ENCODE data around the gene SPEF2.

SPEF2 gene

DNA sequence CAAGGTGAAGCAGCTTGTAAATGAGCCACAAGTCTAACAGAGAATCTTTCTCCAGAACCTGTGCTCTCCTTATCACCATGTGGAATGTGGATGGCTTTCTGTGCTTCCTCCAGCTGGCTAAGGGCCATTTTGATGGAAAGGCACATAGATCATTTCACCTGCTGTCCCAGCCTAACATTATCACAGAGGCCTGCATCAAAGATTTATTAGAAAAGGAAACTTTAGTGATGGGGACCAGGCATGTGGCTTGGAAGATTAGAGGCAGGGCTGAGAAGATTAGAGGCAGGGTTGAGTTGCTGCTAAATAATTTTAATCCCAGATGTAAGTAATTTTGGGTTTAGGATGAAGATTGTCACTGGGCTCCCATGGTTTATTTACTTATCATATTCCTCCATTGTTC, 6.3 kb downstream of the SPEF2 start:
- H3K4me1 ChIP-seq (ENCODE audit: insufficient read depth, low read length) = no peaks in the 10 kb centered on the region

DNA sequence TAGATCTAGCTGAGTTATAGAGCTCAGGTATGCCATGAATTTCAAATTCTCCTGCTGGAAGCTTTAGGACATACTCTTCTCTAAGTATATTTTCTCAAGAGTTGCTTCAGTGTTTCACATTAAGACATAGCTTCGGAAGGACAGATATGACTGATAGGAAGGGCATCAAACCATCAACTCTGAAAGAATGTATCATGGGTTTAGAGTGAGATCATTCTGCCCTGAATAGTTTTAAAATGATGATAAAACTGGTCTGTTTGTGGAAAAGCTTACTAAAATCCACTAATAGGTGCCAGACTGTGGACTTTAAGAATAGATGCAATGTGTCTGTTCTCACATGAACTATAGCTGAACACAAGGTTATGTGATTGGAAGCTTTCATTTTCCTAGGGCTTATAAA, 8.4 kb downstream of the SPEF2 start:
- WGBS = 91% methylated on average over 1 of the region's 1 CpG
- H3K27ac ChIP-seq (ENCODE audit: low read depth, low read length) = no peak overlapping the region
- H3K36me3 ChIP-seq (ENCODE audit: insufficient read depth, low read length) = no peaks in the 10 kb centered on the region
- H3K27me3 ChIP-seq (ENCODE audit: insufficient read depth, low read length) = peaks cover 9% of the 10 kb centered on the region; the same call in 1 of the 2 replicates
- H3K9ac ChIP-seq (ENCODE audit: low read depth, low read length) = no peak overlapping the region
- no peaks in the 10 kb centered on the region for H3K4me1 ChIP-seq (ENCODE audit: insufficient read depth, low read length)
- no peak overlapping the region for H3K4me3 ChIP-seq (ENCODE audit: low read length)
- H3K9me3 ChIP-seq (ENCODE audit: insufficient read depth, low read depth, low read length) = no peaks in the 10 kb centered on the region

More for the DNA sequence above, 6.3 kb downstream of the SPEF2 start:
- H3K36me3 ChIP-seq (ENCODE audit: insufficient read depth, low read length) = no peaks in the 10 kb centered on the region
- H3K9ac ChIP-seq (ENCODE audit: low read depth, low read length) = no peak overlapping the region
- H3K4me3 ChIP-seq (ENCODE audit: low read length) = no peak overlapping the region
- H3K9me3 ChIP-seq (ENCODE audit: insufficient read depth, low read depth, low read length) = no peaks in the 10 kb centered on the region
- H3K27me3 ChIP-seq (ENCODE audit: insufficient read depth, low read length) = peaks cover 30% of the 10 kb centered on the region
- no peak overlapping the region for H3K27ac ChIP-seq (ENCODE audit: low read depth, low read length)

DNA sequence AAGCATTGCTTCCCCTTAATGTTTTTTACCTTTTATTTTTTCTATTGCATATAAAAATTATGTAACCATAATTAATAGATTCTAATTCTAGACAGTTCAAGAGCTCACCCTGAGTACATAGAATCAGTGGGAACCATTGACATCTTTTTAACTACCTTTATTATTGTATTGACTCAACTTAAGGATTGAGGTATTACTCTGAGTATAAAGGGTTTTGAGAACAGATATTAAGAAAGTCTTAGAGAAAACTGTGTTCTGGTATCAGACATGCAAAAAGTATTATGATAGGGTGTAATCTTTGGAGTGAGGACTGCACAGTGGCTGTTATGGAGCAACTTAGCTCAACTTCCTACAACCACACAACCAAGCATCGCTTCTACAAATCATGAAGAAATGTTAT, 8.9 kb downstream of the SPEF2 start:
- WGBS = 100% methylated on average over 1 of the region's 1 CpG
- H3K27me3 ChIP-seq (ENCODE audit: insufficient read depth, low read length) = peaks cover 7% of the 10 kb centered on the region; the same call in 1 of the 2 replicates
- H3K4me3 ChIP-seq (ENCODE audit: low read length) = no peak overlapping the region
- H3K9me3 ChIP-seq (ENCODE audit: insufficient read depth, low read depth, low read length) = no peaks in the 10 kb centered on the region
- no peaks in the 10 kb centered on the region for H3K36me3 ChIP-seq (ENCODE audit: insufficient read depth, low read length)
- H3K9ac ChIP-seq (ENCODE audit: low read depth, low read length) = no peak overlapping the region
- no peak overlapping the region for H3K27ac ChIP-seq (ENCODE audit: low read depth, low read length)
- H3K4me1 ChIP-seq (ENCODE audit: insufficient read depth, low read length) = no peaks in the 10 kb centered on the region

DNA sequence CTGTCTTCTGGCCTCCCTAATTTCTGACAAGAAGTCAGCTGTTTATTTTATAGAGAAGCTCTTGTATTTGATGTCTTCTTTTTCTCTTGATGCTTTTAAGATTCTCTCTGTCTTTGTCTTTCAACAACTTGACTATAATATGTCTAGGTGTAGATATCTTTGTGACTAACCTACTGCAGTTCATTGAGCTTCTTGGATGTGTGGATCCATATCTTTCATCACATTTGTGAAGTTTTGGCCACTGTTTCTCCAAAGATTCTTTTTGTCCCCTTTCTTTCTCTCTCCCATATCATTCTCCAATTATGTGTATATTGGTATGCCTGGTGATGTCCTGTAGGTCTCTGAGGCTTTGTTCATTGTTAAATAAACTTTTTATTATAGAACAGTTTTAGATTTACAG, 16.7 kb downstream of the SPEF2 start:
- H3K36me3 ChIP-seq (ENCODE audit: insufficient read depth, low read length) = no peaks in the 10 kb centered on the region
- no peaks in the 10 kb centered on the region for H3K9me3 ChIP-seq (ENCODE audit: insufficient read depth, low read depth, low read length)
- no peak overlapping the region for H3K27ac ChIP-seq (ENCODE audit: low read depth, low read length)
- no peak overlapping the region for H3K4me3 ChIP-seq (ENCODE audit: low read length)
- no peak overlapping the region for H3K9ac ChIP-seq (ENCODE audit: low read depth, low read length)
- no peaks in the 10 kb centered on the region for H3K27me3 ChIP-seq (ENCODE audit: insufficient read depth, low read length)
- no peaks in the 10 kb centered on the region for H3K4me1 ChIP-seq (ENCODE audit: insufficient read depth, low read length)

DNA sequence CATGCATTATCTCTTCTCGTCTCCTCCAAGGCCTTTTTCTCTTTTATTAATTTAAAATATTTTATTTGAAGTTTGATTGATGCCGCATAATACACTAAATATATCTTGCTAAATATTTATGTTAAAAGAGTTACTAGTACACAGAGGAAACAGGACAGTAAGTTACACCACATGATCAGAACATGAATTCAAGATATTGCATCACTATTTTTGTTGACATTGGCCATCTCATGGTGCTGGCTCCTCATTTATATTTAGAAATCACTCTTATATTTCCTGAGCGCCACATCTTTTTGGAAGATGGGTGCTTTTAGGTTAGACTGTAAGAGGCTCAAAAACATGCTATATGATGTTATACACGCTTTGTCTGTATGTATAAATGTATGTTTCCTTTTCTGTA, 23.0 kb downstream of the SPEF2 start:
- 100% methylated on average over 2 of the region's 4 CpGs for WGBS
- Histone ChIP-seq H3K4me3 (ENCODE audit: low read length) (no peak overlapping the region), H3K4me1 (ENCODE audit: insufficient read depth, low read length) (no peaks in the 10 kb centered on the region), H3K36me3 (ENCODE audit: insufficient read depth, low read length) (no peaks in the 10 kb centered on the region), H3K9ac (ENCODE audit: low read depth, low read length) (no peak overlapping the region), H3K9me3 (ENCODE audit: insufficient read depth, low read depth, low read length) (no peaks in the 10 kb centered on the region), H3K27ac (ENCODE audit: low read depth, low read length) (no peak overlapping the region), H3K27me3 (ENCODE audit: insufficient read depth, low read length) (no peaks in the 10 kb centered on the region)

DNA sequence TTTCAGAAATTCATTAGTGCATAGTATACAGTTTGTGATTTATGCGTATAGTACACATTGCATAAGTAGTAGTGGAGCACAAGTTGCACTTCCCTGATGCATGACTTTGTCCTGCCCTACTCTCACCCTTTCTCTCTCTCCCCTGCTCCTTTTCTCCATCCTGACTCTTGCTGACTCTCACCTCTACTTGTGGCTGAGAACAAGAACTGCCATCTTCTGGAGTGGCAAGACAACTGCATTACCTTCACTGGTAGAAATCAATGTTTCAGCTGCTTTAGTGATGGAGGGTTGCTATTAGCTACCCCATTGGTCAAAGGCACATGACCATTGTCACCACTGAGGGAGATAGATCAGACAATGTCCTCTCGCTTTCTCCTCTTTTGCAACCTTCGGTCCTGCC, 26.9 kb downstream of the SPEF2 start:
- Histone ChIP-seq H3K9ac (ENCODE audit: low read depth, low read length) (no peak overlapping the region), H3K36me3 (ENCODE audit: insufficient read depth, low read length) (no peaks in the 10 kb centered on the region), H3K27ac (ENCODE audit: low read depth, low read length) (no peak overlapping the region), H3K4me3 (ENCODE audit: low read length) (no peak overlapping the region), H3K9me3 (ENCODE audit: insufficient read depth, low read depth, low read length) (no peaks in the 10 kb centered on the region), H3K27me3 (ENCODE audit: insufficient read depth, low read length) (no peaks in the 10 kb centered on the region), H3K4me1 (ENCODE audit: insufficient read depth, low read length) (no peaks in the 10 kb centered on the region)
- WGBS = 88% methylated on average over 3 of the region's 3 CpGs

DNA sequence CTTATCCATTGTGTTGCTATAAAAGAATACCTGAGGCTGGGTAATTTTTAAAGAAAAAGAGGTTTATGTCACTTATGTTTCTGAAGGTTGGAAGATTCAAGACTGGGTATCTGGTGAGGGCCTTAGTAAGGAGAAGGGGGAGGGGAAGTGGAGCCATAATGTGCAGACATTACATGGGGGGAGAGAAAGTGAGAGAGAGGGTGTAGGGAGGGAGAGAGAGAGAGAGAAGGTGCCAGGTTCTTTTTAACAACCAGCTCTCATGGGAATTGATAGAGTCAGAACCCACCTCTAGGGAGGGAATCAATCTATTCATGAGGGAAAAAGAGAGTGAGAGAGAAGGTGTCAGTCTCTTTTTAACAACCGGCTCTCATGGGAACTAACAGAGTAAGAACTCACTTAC, 29.5 kb downstream of the SPEF2 start:
- Histone ChIP-seq H3K9ac (ENCODE audit: low read depth, low read length) (no peak overlapping the region), H3K4me3 (ENCODE audit: low read length) (no peak overlapping the region), H3K27me3 (ENCODE audit: insufficient read depth, low read length) (no peaks in the 10 kb centered on the region), H3K9me3 (ENCODE audit: insufficient read depth, low read depth, low read length) (no peaks in the 10 kb centered on the region), H3K27ac (ENCODE audit: low read depth, low read length) (no peak overlapping the region), H3K36me3 (ENCODE audit: insufficient read depth, low read length) (no peaks in the 10 kb centered on the region), H3K4me1 (ENCODE audit: insufficient read depth, low read length) (no peaks in the 10 kb centered on the region)
- 81% methylated on average over 1 of the region's 1 CpG for WGBS

DNA sequence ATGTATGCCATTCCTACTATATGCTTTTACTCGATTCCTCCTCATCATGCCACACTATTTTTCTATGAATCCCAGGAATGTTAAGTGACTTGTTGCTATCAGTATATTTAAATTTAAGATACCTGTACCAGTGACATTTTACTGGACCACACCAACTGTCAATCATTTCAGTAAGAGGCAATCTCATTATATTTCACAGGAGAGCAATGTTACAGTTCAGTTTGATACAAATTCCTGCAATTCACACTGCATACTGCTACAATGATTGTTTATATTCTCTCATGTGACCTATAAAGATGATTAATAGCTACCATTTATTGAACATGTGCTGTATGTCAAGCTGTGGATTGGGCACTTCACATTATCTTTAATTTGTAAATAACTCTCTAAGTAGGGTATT, 30.0 kb downstream of the SPEF2 start:
- 100% methylated on average over 1 of the region's 1 CpG for WGBS

DNA sequence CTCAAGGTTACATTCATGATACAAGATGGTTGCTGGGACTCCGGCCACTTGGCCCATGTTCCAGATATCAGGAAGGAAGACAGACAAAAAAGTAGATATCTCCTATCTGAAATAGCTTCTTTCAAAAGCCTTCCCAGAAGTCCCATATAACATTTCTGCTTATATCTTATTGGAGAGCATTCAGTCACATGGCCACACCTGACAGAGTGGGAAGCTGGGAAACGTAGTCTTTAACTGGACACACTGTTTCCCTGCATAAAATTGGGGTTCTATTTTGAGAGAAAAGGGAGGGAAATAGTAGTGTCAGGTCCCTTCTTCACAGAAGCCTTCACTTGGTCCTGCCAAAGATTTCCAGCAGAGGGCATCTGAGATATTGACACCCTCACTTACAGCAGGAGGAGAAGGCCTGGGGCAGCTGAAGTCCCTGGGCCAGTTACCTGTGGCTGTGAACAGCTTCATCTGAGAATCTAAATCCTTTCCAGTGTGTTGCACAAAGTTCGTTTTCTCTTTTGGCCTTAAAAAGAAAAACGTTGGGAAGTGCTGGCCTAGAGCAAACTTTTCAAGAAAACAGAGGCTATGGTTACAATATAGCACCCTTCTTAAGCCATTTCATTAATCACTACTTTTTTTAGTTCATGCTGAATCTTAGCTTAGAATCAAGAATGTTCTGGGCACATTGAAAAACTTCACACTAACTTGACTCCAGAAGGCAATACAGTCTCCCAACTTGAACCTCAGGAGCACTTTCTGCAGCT, 33.5 kb downstream of the SPEF2 start:
- Histone ChIP-seq H3K9ac (ENCODE audit: low read depth, low read length) (no peak overlapping the region), H3K36me3 (ENCODE audit: insufficient read depth, low read length) (no peaks in the 10 kb centered on the region)

More for the DNA sequence above, 30.0 kb downstream of the SPEF2 start:
- no peaks in the 10 kb centered on the region for H3K9me3 ChIP-seq (ENCODE audit: insufficient read depth, low read depth, low read length)
- H3K4me3 ChIP-seq (ENCODE audit: low read length) = no peak overlapping the region
- H3K27me3 ChIP-seq (ENCODE audit: insufficient read depth, low read length) = no peaks in the 10 kb centered on the region
- no peak overlapping the region for H3K27ac ChIP-seq (ENCODE audit: low read depth, low read length)
- H3K9ac ChIP-seq (ENCODE audit: low read depth, low read length) = no peak overlapping the region
- no peaks in the 10 kb centered on the region for H3K4me1 ChIP-seq (ENCODE audit: insufficient read depth, low read length)
- H3K36me3 ChIP-seq (ENCODE audit: insufficient read depth, low read length) = no peaks in the 10 kb centered on the region

DNA sequence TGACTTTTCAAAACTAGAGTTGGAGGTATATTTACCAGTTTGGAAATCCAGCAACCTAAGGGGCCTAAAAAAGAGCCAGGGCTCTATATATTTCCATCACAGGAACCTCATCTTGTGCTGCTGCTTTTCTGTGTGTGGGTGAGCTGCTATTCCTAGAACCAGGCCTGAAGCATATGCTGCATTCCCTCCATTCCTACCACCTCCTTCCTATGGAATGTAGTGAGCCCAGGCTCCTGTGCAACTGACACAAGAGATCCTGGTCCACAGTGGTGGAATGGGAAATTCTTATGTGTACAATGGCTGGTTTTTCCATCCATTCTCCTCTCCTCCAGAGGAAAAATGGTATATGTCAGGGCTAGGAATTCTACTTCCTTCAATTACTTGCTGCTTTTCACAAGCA, 39.1 kb downstream of the SPEF2 start:
- H3K9me3 ChIP-seq (ENCODE audit: insufficient read depth, low read depth, low read length) = no peaks in the 10 kb centered on the region
- H3K4me1 ChIP-seq (ENCODE audit: insufficient read depth, low read length) = peaks cover 16% of the 10 kb centered on the region
- no peak overlapping the region for H3K27ac ChIP-seq (ENCODE audit: low read depth, low read length)
- no peaks in the 10 kb centered on the region for H3K36me3 ChIP-seq (ENCODE audit: insufficient read depth, low read length)
- no peak overlapping the region for H3K9ac ChIP-seq (ENCODE audit: low read depth, low read length)
- H3K27me3 ChIP-seq (ENCODE audit: insufficient read depth, low read length) = no peaks in the 10 kb centered on the region
- no peak overlapping the region for H3K4me3 ChIP-seq (ENCODE audit: low read length)

More for the DNA sequence above, 33.5 kb downstream of the SPEF2 start:
- Histone ChIP-seq H3K4me1 (ENCODE audit: insufficient read depth, low read length) (peaks cover 7% of the 10 kb centered on the region), H3K27me3 (ENCODE audit: insufficient read depth, low read length) (no peaks in the 10 kb centered on the region), H3K27ac (ENCODE audit: low read depth, low read length) (no peak overlapping the region), H3K4me3 (ENCODE audit: low read length) (no peak overlapping the region), H3K9me3 (ENCODE audit: insufficient read depth, low read depth, low read length) (no peaks in the 10 kb centered on the region)
- 32% methylated on average over 4 of the region's 4 CpGs for WGBS

DNA sequence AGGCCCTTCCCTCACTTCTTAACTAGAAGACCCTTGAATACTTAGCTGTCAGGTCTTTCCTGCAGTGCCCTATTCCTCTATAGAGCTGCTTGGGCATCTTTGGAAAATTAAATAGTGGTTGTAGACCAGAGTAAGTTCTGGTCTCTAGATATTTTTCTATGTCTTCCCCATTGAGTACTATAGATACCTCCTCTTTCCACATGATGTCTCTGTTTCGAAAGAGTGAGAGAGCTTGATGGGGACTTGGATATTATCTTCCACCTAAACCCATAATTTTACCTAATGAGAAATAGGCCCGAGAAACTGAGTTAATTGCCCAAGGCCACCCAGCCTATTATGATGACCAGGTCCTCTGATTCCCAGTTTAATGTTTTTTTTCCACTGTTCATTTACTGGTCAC, 40.2 kb downstream of the SPEF2 start:
- Histone ChIP-seq H3K36me3 (ENCODE audit: insufficient read depth, low read length) (no peaks in the 10 kb centered on the region), H3K9ac (ENCODE audit: low read depth, low read length) (no peak overlapping the region), H3K27ac (ENCODE audit: low read depth, low read length) (no peak overlapping the region), H3K4me3 (ENCODE audit: low read length) (no peak overlapping the region), H3K9me3 (ENCODE audit: insufficient read depth, low read depth, low read length) (no peaks in the 10 kb centered on the region), H3K27me3 (ENCODE audit: insufficient read depth, low read length) (no peaks in the 10 kb centered on the region), H3K4me1 (ENCODE audit: insufficient read depth, low read length) (peaks cover 16% of the 10 kb centered on the region)
- WGBS = 94% methylated on average over 1 of the region's 2 CpGs

DNA sequence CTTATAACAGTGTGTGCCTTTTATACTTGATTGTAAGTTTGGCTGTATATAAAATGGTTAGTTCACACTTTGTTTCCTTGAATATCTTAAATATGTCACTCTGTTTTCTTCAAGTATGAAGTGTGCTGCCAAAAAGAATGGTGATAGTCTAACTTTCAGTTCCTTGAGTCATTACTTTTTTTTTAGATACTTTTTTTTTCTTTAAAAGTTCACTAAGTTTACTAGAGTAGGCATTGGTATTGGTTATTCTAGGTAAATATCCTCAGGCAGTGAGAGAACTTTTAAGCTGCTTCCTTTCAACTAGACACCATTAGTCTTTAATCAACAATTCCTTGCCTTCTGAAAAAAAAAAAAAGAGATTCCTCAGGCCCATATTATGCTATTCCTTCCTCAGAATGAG, 41.9 kb downstream of the SPEF2 start:
- H3K27me3 ChIP-seq (ENCODE audit: insufficient read depth, low read length) = no peaks in the 10 kb centered on the region
- H3K27ac ChIP-seq (ENCODE audit: low read depth, low read length) = no peak overlapping the region
- no peaks in the 10 kb centered on the region for H3K36me3 ChIP-seq (ENCODE audit: insufficient read depth, low read length)
- H3K9ac ChIP-seq (ENCODE audit: low read depth, low read length) = no peak overlapping the region
- H3K4me1 ChIP-seq (ENCODE audit: insufficient read depth, low read length) = peaks cover 16% of the 10 kb centered on the region
- H3K4me3 ChIP-seq (ENCODE audit: low read length) = no peak overlapping the region
- no peaks in the 10 kb centered on the region for H3K9me3 ChIP-seq (ENCODE audit: insufficient read depth, low read depth, low read length)
